H9 (cell line): ENCODE measurements around the gene PCGF2. TPM values are rescaled to one million over a fixed set of nuclear protein-coding genes. Genes with fewer than 3 reads are reported as not detected.

Source experiments
- DNase-seq: peaks from one replicate; pipeline ENCODE4 v3.0.0-alpha.2; 2017
- H2AFZ ChIP-seq: one replicate; pipeline ENCODE4 v1.6.1; 2013; ENCODE audit warnings: mild to moderate bottlenecking, low read length, control low read depth, moderate library complexity
- H2AK5ac ChIP-seq: 2 replicates; pipeline ENCODE4 v1.6.1; 2013; ENCODE audit warnings: low read length, control low read depth, mixed read lengths; ENCODE audit not compliant: insufficient read length
- H2BK120ac ChIP-seq: one replicate; pipeline ENCODE4 v1.6.1; 2013; ENCODE audit warnings: low read depth, mild to moderate bottlenecking, low read length, control low read depth, inconsistent platforms; ENCODE audit not compliant: poor library complexity, severe bottlenecking
- H2BK12ac ChIP-seq: 2 replicates; pipeline ENCODE4 v1.6.1; 2013; ENCODE audit warnings: low read length, control low read depth, mixed read lengths, low read depth; ENCODE audit not compliant: insufficient read length
- H2BK15ac ChIP-seq: 2 replicates; pipeline ENCODE4 v1.6.1; 2013; ENCODE audit warnings: low read depth, low read length, control low read depth
- H2BK20ac ChIP-seq: one replicate; pipeline ENCODE4 v1.6.1; 2013; ENCODE audit warnings: low read depth, mild to moderate bottlenecking, low read length, control low read depth, inconsistent platforms; ENCODE audit not compliant: poor library complexity, severe bottlenecking
- H2BK5ac ChIP-seq: 2 replicates; pipeline ENCODE4 v1.6.1; 2013; ENCODE audit warnings: low read length, control low read depth, mixed read lengths; ENCODE audit not compliant: insufficient read length
- H3K14ac ChIP-seq: 2 replicates; pipeline ENCODE4 v1.6.1; 2013; ENCODE audit warnings: low read length, control low read depth; ENCODE audit not compliant: insufficient read depth
- H3K18ac ChIP-seq: 2 replicates; pipeline ENCODE4 v1.6.1; 2013; ENCODE audit warnings: low read depth, mild to moderate bottlenecking, mixed read lengths, low read length, control low read depth; ENCODE audit not compliant: insufficient read length
- H3K23ac ChIP-seq: 2 replicates; pipeline ENCODE4 v1.6.1; 2013; ENCODE audit warnings: low read length, control low read depth, mixed read lengths, low read depth; ENCODE audit not compliant: insufficient read length
- H3K23me2 ChIP-seq: 2 replicates; pipeline ENCODE4 v1.6.1; 2013; ENCODE audit warnings: low read depth, mild to moderate bottlenecking, mixed read lengths, low read length, control low read depth; ENCODE audit not compliant: insufficient read length, poor library complexity, severe bottlenecking
- H3K27ac ChIP-seq: 2 replicates; pipeline ENCODE4 v1.5.1; 2013; ENCODE audit warnings: low read length, control low read depth, mixed read lengths, low read depth; ENCODE audit not compliant: insufficient read length
- H3K27me3 ChIP-seq: 2 replicates; pipeline ENCODE4 v1.6.1; 2013; ENCODE audit warnings: low read length, control low read depth, inconsistent platforms; ENCODE audit not compliant: insufficient read depth
- H3K4ac ChIP-seq: 2 replicates; pipeline ENCODE4 v1.6.1; 2013; ENCODE audit warnings: low read depth, mild to moderate bottlenecking, control low read depth, inconsistent platforms, low read length, moderate library complexity
- H3K4me1 ChIP-seq: 2 replicates; pipeline ENCODE4 v1.6.1; 2013; ENCODE audit warnings: low read length, control low read depth, inconsistent platforms; ENCODE audit not compliant: insufficient read depth
- H3K4me2 ChIP-seq: 2 replicates; pipeline ENCODE4 v1.6.1; 2013; ENCODE audit warnings: low read length, control low read depth, mixed read lengths; ENCODE audit not compliant: insufficient read length, insufficient read depth
- H3K56ac ChIP-seq: 2 replicates; pipeline ENCODE4 v1.6.1; 2013; ENCODE audit warnings: low read depth, mild to moderate bottlenecking, mixed read lengths, low read length, control low read depth; ENCODE audit not compliant: insufficient read length
- H3K79me1 ChIP-seq: 2 replicates; pipeline ENCODE4 v1.6.1; 2013; ENCODE audit warnings: low read depth, mild to moderate bottlenecking, moderate library complexity, low read length, control low read depth, inconsistent platforms; ENCODE audit not compliant: insufficient read depth, poor library complexity, severe bottlenecking
- H3K79me2 ChIP-seq: 2 replicates; pipeline ENCODE4 v1.6.1; 2013; ENCODE audit warnings: low read length, control low read depth, inconsistent platforms; ENCODE audit not compliant: insufficient read depth
- H3K9ac ChIP-seq: 2 replicates; pipeline ENCODE4 v1.6.1; 2013; ENCODE audit warnings: low read length, control low read depth, mixed read lengths; ENCODE audit not compliant: insufficient read length; ENCODE audit errors: extremely low read depth
- H3K9me3 ChIP-seq: one replicate; pipeline ENCODE4 v1.6.1; 2013; ENCODE audit warnings: low read depth, low read length, inconsistent platforms; ENCODE audit not compliant: control insufficient read depth
- H3T11ph ChIP-seq: one replicate; pipeline ENCODE4 v1.6.1; 2013; ENCODE audit warnings: mild to moderate bottlenecking, low read length, control low read depth, inconsistent platforms
- H4K20me1 ChIP-seq: one replicate; pipeline ENCODE4 v1.6.1; 2013; ENCODE audit not compliant: control insufficient read depth, insufficient read length, insufficient read depth
- H4K5ac ChIP-seq: 2 replicates; pipeline ENCODE4 v1.6.1; 2013; ENCODE audit warnings: low read depth, mild to moderate bottlenecking, mixed read lengths, low read length, control low read depth; ENCODE audit not compliant: insufficient read length
- H4K8ac ChIP-seq: replicated peaks from 2 replicates; pipeline ENCODE4 v1.6.1; 2013; ENCODE audit warnings: low read length, control low read depth, mixed read lengths, low read depth; ENCODE audit not compliant: insufficient read length
- H4K91ac ChIP-seq: 2 replicates; pipeline ENCODE4 v1.6.1; 2013; ENCODE audit warnings: low read depth, mild to moderate bottlenecking, moderate library complexity, mixed read lengths, low read length, control low read depth; ENCODE audit not compliant: insufficient read length
- H3K27ac Mint-ChIP-seq, 3 experiments: 2 replicates in 2 of 3; 3 replicates in 1 of 3; pipeline ENCODE4 v1.8.0; 2020 to 2021; ENCODE audit warnings: mixed read lengths in 3 of 3, mild to moderate bottlenecking in 1 of 3, moderate library complexity in 1 of 3
- H3K27me3 Mint-ChIP-seq: 2 replicates; pipeline ENCODE4 v1.8.0; 2021; ENCODE audit warnings: low read depth, mild to moderate bottlenecking, moderate library complexity, mixed read lengths
- H3K36me3 Mint-ChIP-seq, 3 experiments: 2 replicates in 2 of 3; 3 replicates in 1 of 3; pipeline ENCODE4 v1.8.0; 2020 to 2021; ENCODE audit warnings: low read depth in 3 of 3, mixed read lengths in 3 of 3; ENCODE audit not compliant: insufficient read depth in 1 of 3
- H3K4me1 Mint-ChIP-seq, 2 experiments: 2 replicates each; pipeline ENCODE4 v1.8.0; 2020; ENCODE audit warnings: mixed read lengths in 2 of 2
- H3K4me3 Mint-ChIP-seq, 2 experiments: 2 replicates in 1 of 2; 3 replicates in 1 of 2; pipeline ENCODE4 v1.8.0; 2020 to 2021; ENCODE audit warnings: mild to moderate bottlenecking in 2 of 2, mixed read lengths in 2 of 2, moderate library complexity in 1 of 2
- H3K9me3 Mint-ChIP-seq, 2 experiments: 2 replicates in 1 of 2; 3 replicates in 1 of 2; pipeline ENCODE4 v1.8.0; 2020; ENCODE audit warnings: mild to moderate bottlenecking in 2 of 2, mixed read lengths in 2 of 2, moderate library complexity in 1 of 2
- WGBS: extraction: QIAGEN DNeasy Blood & Tissue Kit; methylation state at CpG from one replicate; pipeline ENCODE4 v1.1.7; 2013; ENCODE audit warnings: missing lambda C conversion rate, low lambda C conversion rate, mixed read lengths; ENCODE audit not compliant: insufficient read length; ENCODE audit errors: extremely low coverage; 5-methylcytosine and 5-hydroxymethylcytosine counted together
- total RNA-seq: library from RNA; stranded (reverse); gene quantifications from 2 replicates; pipeline ENCODE4 v1.2.1, GENCODE V29; 2021
- TF ChIP-seq, protein P1 (sequence below): fragments of 200-600 bp; sonication (generic); conservative IDR thresholded peaks from 3 replicates; pipeline ENCODE4 v1.8.0; 2021; ENCODE audit warnings: antibody characterized with exemption, mild to moderate bottlenecking

The PCGF2 gene
- total RNA-seq, 1 experiment from 2014 or later = 106 TPM

GRCh38 chr17:38707678-38708351 lies 40.3 kb downstream of the PCGF2 start:
- no peak overlapping the region for H2AFZ ChIP-seq
- no peak overlapping the region for H3K4ac ChIP-seq
- H4K20me1 ChIP-seq = no peaks in the 10 kb centered on the region
- DNase-seq = no peak
- H2BK5ac ChIP-seq = no peak overlapping the region
- no peak overlapping the region for H2BK20ac ChIP-seq
- no peak overlapping the region for H2AK5ac ChIP-seq
- H4K5ac ChIP-seq = no peak overlapping the region
- H3K79me1 ChIP-seq = no peaks in the 10 kb centered on the region
- Mint-ChIP-seq H3K27me3 (peaks cover 81% of the 10 kb centered on the region), H3K4me1 (peaks cover 42 to 71% of the 10 kb centered on the region in 2 experiments), H3K36me3 (peaks cover 0 to 5% (median 2%) of the 10 kb centered on the region in 3 experiments; a peak in 5 of 7 replicates), H3K4me3 (peak overlapping the region; percentile 77 to 90; a peak in 2 of 5 replicates), H3K9me3 (no peaks in the 10 kb centered on the region; a peak in 2 of 5 replicates), H3K27ac (no peak overlapping the region)
- H3K79me2 ChIP-seq = no peaks in the 10 kb centered on the region
- no peak overlapping the region for H2BK15ac ChIP-seq
- H4K8ac ChIP-seq = no peak overlapping the region
- H2BK120ac ChIP-seq = no peak overlapping the region
- no peak overlapping the region for H4K91ac ChIP-seq
- H3K23ac ChIP-seq = no peak overlapping the region
- H3K4me1 ChIP-seq = peaks cover 5% of the 10 kb centered on the region; the same call in 1 of the 2 replicates
- no peak overlapping the region for H3T11ph ChIP-seq
- TF ChIP-seq, protein P1, sequence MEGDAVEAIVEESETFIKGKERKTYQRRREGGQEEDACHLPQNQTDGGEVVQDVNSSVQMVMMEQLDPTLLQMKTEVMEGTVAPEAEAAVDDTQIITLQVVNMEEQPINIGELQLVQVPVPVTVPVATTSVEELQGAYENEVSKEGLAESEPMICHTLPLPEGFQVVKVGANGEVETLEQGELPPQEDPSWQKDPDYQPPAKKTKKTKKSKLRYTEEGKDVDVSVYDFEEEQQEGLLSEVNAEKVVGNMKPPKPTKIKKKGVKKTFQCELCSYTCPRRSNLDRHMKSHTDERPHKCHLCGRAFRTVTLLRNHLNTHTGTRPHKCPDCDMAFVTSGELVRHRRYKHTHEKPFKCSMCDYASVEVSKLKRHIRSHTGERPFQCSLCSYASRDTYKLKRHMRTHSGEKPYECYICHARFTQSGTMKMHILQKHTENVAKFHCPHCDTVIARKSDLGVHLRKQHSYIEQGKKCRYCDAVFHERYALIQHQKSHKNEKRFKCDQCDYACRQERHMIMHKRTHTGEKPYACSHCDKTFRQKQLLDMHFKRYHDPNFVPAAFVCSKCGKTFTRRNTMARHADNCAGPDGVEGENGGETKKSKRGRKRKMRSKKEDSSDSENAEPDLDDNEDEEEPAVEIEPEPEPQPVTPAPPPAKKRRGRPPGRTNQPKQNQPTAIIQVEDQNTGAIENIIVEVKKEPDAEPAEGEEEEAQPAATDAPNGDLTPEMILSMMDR = no peak
- no peak overlapping the region for H3K18ac ChIP-seq
- H3K4me2 ChIP-seq = no peak overlapping the region
- H3K9ac ChIP-seq = no peak overlapping the region
- no peaks in the 10 kb centered on the region for H3K9me3 ChIP-seq
- H3K56ac ChIP-seq = no peak overlapping the region
- no CpG with 5 or more reads among the region's 21 CpGs for WGBS
- H3K27ac ChIP-seq = no peak overlapping the region
- peaks cover 20% of the 10 kb centered on the region for H3K23me2 ChIP-seq
- no peak overlapping the region for H3K14ac ChIP-seq
- H3K27me3 ChIP-seq = peaks cover 35% of the 10 kb centered on the region
- H2BK12ac ChIP-seq = no peak overlapping the region
